SK-N-MC (cell line): ENCODE results near the gene DUSP9.
"Not testable (repeated sequence)": the region's sequence is repeated elsewhere in the genome, so short reads cannot be mapped to it uniquely, and the experiment has no call there.

Source experiments
- EZH2 ChIP-seq: fragments of 200-600 bp; sonication (generic); IDR thresholded peaks from one replicate; pipeline ENCODE4 v1.6.1; 2017; ENCODE audit warnings: antibody characterized with exemption
- POLR2AphosphoS5 ChIP-seq: IDR thresholded peaks from 2 replicates; pipeline ENCODE4 v1.6.1; 2012; ENCODE audit warnings: mild to moderate bottlenecking, low read depth, low read length, borderline replicate concordance

- not testable (repeated sequence) for TF ChIP-seq EZH2, POLR2AphosphoS5
Observed at GRCh38 chrX:153699210-153699783, 52.3 kb downstream of the DUSP9 start.
